SW480 (cell line): ENCODE results near the gene SLC25A42.
A peak's percentile ranks its signal among the peaks of the same experiment; 100 is the strongest.

Experiments
- DNase-seq: peaks from one replicate; pipeline ENCODE4 v3.0.0-alpha.2; 2016; ENCODE audit warnings: low spot score

SLC25A42 gene

DNA sequence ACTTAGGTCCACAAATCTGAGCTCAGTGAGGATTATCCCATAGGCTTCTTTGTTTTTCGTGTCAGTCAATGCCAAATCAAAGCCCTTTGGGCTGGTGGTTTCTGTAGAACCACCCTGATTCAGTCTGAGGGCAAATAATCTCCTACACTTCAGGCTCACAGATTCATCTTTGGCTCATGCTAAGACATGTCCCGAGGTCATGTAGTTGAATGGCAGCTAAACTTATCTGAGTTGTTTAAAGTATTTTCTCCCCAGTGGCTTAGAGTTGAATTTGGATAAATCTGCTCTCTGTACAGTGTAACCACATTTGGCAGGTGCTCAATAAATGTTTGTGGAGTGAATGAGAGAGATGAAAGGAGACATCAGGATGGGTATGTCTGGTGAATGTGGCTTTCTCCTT, 13.1 kb upstream of the SLC25A42 start:
- DNase-seq, result no peak

DNA sequence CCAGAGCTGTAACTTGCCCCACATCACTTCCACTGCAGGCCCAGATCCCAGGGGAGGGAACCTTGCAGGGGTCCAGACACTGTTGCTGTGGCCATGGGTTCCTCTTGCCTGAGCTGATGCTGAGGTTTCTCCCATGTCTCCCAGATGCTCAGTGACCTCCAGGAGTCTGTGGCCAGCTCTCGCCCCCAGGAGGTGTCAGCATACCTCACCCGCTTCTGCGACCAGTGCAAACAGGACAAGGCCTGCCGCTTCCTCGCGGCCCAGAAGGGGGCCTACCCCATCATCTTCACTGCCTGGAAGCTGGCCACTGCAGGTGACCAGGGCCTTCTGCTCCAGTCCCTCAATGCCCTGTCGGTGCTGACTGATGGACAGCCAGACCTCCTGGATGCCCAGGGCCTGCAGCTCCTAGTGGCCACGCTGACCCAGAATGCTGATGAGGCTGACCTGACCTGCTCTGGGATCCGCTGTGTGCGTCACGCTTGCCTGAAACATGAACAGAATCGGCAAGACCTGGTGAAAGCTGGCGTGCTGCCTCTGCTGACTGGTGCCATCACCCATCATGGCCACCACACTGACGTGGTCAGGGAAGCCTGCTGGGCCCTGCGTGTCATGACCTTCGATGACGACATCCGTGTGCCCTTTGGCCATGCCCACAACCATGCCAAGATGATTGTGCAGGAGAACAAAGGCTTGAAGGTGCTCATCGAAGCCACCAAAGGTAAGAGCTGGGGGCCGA, 12.1 kb upstream of the SLC25A42 start:
- DNase-seq, result no peak

DNA sequence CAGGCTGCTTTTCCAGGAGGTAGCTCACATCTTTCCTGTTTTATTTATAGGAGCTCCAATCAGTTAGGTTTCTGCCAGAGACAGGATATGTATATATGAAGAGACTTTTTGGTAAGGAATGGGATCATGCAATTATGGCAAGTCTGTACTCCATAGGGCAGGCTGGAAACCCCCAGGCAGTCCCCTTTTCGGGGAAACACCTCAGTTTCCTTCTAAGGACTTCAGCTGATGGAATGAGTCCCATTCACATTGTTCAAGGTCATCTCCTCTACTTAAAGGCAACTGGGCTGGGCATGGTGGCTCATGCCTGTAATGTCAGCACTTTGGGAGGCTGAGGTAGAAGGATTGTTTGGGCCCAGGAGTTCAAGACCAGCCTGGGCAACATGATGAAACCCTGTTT, 10.9 kb upstream of the SLC25A42 start:
- DNase-seq, result no peak

DNA sequence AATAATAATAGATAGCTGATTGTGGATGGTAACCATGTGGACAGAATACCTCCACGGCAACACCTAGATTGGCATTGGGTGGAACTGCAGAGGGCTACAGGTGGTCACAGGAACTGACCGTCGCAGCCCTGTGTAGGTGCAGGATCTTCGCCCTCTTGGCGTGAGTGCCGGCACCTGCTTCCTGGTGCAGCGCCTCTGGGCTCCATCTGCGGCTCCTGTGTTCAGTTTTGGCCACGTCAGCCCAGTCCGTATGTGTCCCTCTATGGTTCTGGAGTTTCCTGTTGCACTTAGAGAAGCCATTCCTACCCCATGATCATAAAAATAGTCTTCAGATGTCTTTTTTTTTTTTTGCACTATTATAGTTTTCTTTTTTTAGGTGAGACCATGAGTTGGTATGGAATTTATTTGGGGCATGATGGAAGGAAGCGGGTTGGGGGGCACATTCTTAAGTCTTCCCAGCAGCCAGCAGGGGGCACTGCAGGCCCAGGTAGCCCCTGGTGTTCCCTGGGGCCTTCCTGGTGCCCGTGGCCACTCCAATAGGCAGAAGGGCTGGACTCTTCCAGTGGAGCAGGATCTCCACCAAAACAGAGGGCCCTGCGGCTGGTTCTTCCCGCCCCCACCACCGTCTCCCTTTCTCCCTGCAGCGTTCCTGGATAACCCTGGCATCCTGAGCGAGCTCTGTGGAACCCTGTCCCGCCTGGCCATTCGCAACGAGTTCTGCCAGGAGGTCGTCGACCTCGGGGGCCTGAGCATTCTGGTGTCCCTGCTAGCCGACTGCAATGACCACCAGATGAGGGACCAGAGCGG, 10.1 kb upstream of the SLC25A42 start:
- DNase-seq, result peak; percentile 29

DNA sequence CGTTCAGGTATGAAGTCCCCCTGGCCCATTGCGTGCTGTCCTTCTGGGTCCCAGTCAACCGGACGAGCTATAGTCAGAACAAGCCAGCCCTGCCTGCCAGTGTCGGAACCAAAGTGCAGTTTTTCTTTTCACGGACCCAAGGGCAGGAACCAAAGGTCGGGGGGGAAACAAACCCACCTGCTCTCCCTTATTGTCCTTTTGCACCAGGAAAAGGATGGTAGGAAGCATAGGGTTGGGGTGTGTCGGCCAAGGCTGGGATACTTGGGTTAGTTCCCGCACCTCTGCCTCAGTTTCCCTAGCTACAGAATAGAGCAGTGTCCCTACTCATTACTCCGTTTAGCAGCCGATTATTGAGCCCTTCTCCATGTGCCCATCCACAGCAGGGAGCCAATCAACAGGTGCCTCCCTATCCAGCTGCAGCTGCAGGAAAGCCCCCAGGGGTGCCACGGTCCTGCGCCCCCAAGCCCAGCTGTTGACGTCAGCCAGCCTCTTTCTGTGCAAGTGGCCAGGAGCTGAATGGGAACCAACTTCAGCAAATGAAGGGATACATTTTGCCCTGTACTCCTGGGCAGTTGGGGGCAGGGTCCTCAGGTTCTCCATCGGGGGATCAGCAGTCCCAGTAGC, 9.4 kb upstream of the SLC25A42 start:
- DNase-seq, result no peak

DNA sequence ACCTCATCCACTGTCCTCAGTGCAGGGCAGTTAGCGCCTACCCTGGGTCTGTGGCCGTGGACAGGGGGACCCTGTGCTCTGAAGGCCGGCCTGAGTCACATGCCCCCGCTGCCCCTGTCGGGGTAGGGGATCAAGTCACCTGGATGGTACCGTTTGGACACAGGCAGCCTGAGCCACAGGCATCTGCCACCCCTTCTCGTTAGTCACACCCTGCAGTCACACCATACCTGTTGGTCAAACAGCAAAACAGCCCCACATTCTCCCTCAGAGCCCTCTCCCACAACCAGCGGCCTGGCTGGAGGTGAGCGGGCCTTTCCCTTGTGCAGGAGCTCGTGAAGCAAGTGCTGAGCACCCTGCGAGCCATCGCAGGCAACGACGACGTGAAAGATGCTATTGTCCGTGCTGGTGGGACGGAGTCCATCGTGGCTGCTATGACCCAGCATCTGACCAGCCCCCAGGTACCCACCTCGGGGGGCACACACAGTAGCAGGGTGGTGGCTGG, 8.8 kb upstream of the SLC25A42 start:
- no peak for DNase-seq

DNA sequence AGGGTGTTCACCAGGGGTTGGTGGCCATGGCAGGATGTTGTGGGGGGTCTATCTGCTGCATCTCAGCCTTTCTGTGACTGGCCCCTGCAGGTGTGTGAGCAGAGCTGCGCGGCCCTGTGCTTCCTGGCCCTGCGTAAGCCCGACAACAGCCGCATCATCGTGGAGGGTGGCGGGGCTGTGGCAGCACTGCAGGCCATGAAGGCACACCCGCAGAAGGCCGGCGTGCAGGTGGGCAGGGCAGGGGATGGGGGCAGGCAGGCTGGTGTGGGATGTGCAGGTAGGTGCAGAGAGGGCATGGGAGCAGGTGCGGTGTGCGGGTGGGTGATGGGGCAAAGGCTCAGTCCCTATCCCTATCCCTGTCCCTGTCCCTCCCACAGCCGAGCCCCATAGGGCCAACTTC, 8.1 kb upstream of the SLC25A42 start:
- no peak for DNase-seq

DNA sequence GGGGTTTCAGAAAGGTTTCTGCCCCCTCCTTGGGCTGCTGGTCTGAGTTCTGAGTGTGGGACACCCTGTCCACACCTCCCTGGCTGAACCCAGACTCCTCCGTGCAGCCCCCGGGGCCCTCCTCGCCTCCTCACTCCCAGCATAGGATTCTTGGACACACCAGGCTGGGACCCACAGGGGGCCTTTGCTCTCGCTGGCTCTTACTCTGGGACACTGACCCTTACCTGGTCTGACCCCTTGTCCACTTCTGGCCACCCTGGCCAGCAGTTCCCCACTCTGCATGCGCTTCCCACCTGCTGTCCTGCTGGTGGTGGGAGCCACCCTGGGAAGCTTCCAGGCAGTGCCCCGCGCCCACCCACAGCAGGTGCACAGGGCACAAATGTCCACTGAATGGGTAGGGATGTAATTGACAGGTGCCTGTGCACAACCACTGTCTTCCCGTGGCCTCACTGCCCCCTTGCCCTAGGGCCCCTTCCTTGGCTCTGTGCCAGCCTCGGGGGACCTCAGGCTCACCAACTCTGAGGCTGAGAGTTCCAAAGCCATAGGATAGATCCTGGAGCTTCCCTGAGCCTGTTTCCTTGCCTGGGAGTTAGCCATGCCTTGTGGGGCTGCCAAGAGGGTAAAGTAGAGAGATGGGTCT, 7.0 kb upstream of the SLC25A42 start:
- no peak for DNase-seq

DNA sequence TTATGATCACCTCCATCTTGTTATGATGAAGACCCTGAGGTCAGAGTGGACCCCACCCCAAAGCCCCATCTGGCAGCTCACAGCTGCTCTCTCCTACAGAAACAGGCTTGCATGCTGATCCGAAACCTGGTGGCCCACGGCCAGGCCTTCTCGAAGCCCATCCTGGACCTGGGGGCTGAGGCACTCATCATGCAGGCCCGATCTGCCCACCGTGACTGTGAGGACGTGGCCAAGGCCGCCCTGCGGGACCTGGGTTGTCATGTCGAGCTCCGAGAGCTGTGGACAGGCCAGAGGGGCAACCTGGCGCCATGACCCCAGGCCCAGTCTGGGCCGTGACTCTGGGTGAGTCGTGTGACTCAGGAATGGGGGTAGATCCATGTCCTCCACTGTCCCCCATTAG, 6.5 kb upstream of the SLC25A42 start:
- DNase-seq, result no peak

DNA sequence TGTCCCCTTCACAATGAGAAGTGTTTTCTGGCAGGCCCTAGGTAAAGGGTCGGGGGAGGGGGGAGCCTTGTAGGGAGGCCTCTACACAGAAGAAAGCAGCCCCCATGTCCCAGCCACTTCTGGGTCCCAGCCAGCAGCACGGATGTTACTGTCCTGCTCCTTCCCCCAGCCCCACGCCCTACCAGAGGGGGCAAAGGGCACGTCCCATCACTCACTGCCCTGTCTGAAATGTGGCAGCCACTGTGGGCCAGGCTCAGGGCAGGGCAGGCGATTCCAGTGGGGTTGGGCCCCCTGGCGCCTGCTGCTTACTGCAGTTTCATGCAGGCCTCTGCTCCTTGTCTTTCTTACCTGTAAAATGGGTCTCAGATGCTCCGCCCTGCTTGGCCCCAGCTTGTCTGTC, 6.1 kb upstream of the SLC25A42 start:
- DNase-seq, result no peak

DNA sequence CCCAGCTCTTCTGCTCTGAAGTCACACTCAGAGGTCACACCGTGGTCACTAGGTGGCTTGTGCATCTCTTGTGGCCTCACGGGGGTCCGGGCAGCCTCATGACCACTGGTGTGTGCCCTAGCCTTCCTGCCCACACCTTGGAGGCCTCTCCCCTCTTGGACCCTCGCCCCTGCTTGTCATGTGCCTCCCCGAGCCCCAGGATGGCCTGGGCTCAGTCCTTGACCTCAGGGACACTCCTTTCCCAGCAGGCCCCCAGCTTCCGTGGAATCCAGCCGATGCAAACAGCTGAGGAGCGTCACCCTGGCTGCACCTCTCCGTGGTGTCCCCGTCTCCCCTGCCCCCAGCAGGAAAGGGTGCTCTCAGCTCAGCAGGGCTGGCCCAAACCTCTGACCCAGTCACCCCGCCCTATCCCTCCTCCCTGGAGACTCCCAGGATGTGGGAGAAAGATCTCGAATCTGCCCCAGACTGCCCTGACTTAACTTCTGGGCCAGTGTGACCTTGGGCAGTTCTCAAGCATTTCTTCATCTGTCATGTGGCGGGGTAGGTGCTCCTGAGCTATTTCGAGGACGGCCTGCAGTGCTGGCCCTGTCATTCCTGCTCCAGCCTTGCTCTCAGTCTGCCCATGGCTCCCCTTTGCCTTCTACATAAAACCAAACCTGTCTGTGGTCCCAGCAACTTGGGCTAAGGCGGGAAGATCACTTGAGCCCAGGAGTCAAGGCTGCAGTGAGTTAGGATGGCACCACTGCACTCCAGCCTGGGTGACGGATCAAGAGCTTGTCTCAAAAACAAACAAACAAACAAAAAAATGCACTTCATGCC, 4.6 kb upstream of the SLC25A42 start:
- DNase-seq, result no peak

DNA sequence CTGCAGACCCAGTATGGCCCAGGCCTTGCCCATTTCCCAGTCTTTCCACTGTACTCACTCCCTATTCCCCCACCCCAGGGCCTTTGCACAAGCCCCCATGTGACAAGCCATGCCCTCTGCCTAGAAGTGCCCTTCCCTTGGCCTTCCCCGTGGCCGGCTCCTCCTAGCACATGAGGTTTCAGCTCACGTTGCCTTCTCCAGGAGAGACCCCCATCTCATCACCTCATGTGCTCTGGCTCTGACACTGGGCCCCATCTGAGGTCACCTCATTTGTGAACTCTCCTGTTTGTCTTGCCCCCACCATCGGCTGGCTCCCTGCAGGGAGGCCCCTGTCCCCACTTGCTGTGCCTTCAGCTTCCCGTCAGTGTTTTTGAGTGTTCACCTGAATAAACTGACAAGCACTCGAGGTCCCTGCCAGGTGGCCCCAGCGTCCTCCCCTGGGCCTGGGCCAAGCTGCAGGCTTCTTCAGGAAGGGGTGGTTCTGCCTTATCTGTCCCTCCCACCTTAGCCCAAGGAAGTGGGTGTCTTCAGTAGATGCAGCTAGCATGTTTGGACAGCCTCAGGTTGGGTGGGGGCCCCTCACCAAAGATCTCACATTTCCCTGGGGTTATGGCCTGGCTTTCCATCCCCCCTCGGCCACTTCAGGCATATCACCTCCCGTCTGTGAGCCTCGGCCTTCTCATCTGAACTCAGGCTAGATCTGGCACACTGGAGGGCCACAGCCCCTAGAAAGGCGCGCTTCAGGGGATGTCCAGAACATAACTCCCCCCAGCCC, 3.8 kb upstream of the SLC25A42 start:
- no peak for DNase-seq

DNA sequence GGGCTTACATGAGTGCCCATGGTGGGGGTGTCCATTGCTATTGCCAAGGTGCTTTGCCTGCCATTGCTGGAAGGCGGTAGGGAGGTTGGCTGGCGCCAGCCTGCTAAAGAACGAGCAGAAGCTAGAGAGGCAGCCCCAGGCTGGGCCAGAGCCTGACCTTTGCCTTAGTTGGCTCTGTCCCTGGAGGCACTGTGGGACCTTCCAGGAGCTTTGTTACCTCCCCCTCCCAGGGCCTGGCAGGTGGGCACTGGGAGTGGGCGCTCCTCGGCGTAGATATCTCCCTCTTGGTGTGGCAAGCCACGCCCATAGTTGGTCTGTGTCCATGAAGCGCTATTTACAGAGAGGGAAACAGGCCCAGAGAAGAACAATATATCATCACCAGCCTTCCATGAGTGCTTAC, 2.3 kb upstream of the SLC25A42 start:
- DNase-seq, result no peak

DNA sequence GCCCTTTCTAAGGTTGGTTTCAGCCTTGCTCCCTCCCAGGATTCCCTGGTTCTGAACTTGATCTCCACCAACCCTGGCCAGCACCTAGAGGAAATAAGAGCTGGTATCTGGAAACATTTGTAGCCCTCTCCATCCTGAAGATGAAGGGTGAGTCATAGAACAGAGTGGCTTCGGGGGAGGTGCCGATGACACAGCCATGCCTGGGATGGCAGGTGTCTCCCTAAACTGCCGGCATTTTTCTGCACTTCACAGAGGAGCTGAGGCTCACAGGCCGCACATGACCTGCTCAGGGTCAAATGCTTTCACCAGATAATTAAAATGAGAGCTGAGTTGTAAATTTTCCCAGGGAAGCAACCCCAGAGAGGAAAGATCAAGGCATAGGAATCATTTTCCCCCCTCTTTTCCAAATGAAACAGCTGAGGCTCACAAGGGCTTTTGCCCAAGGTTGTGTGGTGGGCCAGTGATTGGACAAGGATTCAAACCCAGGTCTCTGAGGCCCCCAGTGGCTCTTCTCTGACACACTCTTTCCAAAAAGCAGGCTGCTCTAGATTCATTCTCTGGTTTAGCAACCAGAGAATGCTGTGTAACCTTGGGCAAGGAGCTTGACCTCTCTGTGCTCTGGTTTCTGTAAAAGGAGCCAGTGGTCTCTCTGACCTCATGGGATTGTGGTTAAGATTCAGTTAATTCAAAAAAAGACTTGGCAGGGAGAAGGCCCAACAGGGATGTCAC, 1.2 kb upstream of the SLC25A42 start:
- DNase-seq, result peak; percentile 49

DNA sequence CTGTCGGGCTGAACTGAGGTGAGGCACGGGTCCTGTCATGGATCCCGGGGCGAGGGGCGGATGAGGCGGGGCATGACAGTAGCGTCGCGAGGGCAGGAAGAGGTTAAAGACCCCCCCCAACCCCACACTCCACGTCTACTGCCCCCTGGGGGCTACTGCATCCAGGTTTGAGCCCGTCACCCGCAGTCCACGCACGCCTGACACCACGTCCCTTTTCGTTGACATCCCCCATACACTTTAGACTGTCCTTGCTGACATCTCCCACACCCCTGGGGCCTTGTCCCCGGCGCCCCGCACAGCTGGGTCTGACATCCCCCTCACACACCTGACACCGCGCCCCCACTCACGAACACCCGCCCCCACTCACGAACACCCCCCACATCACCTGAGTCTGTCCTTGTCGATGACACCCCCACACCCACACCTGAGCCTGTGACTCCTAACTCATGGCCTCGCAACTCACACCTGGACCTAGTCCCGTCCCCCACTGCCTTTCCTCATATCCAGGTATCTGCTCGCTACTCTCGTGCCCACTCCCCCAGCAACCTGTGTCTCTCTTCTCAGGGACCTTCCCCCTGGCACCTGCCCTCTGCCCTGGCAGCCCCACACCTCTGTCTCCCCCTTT, 416 bp downstream of the SLC25A42 start:
- peak; percentile 48 for DNase-seq

DNA sequence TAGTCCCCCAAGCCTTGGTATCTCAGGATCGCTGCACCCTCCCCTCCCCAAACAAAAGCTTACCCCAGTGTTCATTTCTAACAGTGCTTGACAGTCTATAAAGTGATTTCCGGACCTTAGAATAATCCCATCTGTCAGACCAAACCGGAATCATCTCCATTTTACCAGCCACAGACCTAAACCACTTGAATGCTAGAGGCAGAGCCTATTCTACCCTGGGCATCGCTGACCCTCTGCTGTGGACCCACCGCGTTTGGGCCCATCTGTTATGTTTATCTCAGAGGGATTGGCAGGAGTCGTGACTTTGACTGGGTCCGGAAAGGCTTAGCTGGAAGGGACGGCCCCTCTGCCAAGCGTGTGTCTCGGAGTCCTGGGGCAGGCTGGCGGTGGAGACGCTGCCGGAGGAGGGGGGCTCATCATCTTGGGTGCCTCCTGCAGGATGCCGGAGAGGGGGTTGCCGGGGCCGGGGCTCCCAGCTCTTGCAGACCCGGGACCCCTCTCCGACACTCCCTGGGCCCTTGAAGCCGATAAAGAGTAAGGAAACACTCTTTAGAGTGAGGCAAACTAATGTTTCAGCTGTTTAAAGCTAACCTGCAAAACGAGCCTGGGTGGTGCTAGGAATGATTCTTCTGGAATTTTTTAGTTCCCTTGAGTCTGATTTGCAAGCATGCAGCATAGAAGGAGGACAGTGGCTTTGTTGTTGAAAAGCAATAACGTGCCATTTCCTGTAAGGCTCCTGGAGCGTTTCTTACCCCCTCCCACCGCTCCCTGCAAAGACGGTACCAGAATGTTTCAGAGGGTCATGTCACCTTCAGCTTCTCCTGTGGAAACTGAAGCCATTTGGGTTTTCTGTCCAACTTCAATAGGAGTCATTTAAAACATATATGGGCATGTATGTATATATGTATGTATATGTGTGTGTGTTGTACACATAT, 1.3 kb downstream of the SLC25A42 start:
- peak; percentile 9 for DNase-seq

DNA sequence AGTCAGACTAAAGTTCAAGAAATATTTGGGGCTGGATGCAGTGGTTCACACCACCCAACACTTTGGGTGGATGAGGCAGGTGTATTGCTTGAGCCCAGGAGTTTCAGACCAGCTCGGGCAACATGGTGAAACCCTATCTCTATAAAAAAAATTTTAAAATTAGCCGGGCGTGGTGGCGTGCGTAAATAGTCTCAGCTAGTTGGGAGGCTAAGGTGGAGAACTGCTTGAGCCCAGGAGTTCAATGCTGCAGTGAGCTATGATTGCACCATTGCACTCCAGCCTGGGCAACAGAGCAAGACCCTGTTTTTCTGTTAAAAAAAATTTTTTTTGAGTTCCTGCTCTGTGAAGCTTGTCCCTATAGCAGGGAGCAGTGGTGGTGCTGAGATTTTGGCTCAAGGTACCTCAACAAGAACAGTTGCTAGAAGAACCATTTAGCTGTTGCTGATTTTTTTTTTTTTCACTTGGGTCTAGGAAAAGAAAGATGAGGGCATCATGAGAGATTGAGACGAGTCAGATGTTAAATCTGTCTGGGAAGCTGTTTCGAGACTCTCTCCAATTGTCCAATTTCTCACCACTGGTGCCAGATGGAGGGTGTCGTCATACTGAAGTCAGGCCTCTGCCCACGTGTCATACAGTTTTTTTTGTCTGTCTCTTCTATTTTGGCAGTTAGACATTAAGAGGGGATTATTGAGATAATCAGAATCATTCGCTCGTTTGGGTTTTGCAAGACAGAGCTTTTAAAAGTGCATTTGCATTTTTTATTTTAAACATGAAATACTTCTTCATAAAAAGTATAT, 3.7 kb downstream of the SLC25A42 start:
- DNase-seq, result no peak
